SK-N-SH treated with all-trans-retinoic acid at 6 μM for 48 hours (cell line): ENCODE results near the gene NMNAT1.

Experiments
- ATAC-seq: fragments of 200-7000 bp; cut with Tn5 transposase; 3 replicates; pipeline ENCODE4 v1.9.1; 2020; ENCODE audit warnings: mild to moderate bottlenecking, moderate library complexity
- ARNTL ChIP-seq: fragments of 450-650 bp; formaldehyde crosslinking; IDR thresholded peaks from 2 replicates; pipeline ENCODE4 v1.5.0; 2020; ENCODE audit warnings: low read depth, mild to moderate bottlenecking, moderate library complexity, borderline replicate concordance
- BACH2 ChIP-seq: fragments of 250-450 bp; sonication (Bioruptor Pico); IDR thresholded peaks from 2 replicates; pipeline ENCODE4 v1.9.0; 2021; ENCODE audit warnings: mild to moderate bottlenecking, borderline replicate concordance
- CSDC2 ChIP-seq: fragments of 250-450 bp; sonication (Bioruptor Pico); IDR thresholded peaks from 2 replicates; pipeline ENCODE4 v1.5.0; 2020; ENCODE audit warnings: mild to moderate bottlenecking, moderate library complexity
- GLIS3 ChIP-seq: fragments of 250-450 bp; sonication (Bioruptor Pico); IDR thresholded peaks from 2 replicates; pipeline ENCODE4 v1.5.0; 2020; ENCODE audit warnings: mild to moderate bottlenecking, moderate library complexity
- ISL1 ChIP-seq: fragments of 250-450 bp; sonication (Bioruptor Pico); IDR thresholded peaks from 2 replicates; pipeline ENCODE4 v2.1.2; 2022; ENCODE audit warnings: mild to moderate bottlenecking, moderate library complexity
- OSR1 ChIP-seq: fragments of 250-450 bp; sonication (Bioruptor Pico); IDR thresholded peaks from 2 replicates; pipeline ENCODE4 v1.8.0; 2022; ENCODE audit warnings: moderate library complexity, mild to moderate bottlenecking, inconsistent platforms
- PPARA ChIP-seq: fragments of 250-450 bp; sonication (Bioruptor Pico); IDR thresholded peaks from 2 replicates; pipeline ENCODE4 v1.5.0; 2020; ENCODE audit warnings: mild to moderate bottlenecking, borderline replicate concordance
- RARB ChIP-seq: fragments of 250-450 bp; sonication (Bioruptor Pico); IDR thresholded peaks from 2 replicates; pipeline ENCODE4 v1.8.0; 2021; ENCODE audit warnings: mild to moderate bottlenecking, moderate library complexity
- SNAI2 ChIP-seq: fragments of 250-450 bp; sonication (Bioruptor Pico); IDR thresholded peaks from 2 replicates; pipeline ENCODE4 v1.5.0; 2020; ENCODE audit warnings: mild to moderate bottlenecking, moderate library complexity
- TCF4 ChIP-seq: fragments of 250-450 bp; sonication (Bioruptor Pico); IDR thresholded peaks from 2 replicates; pipeline ENCODE4 v1.8.0; 2021; ENCODE audit warnings: mild to moderate bottlenecking, moderate library complexity, borderline replicate concordance
- TOX ChIP-seq: fragments of 250-450 bp; sonication (Bioruptor Pico); IDR thresholded peaks from 2 replicates; pipeline ENCODE4 v1.8.0; 2021; ENCODE audit warnings: mild to moderate bottlenecking, moderate library complexity, borderline replicate concordance
- ZC3H10 ChIP-seq: fragments of 250-450 bp; sonication (Bioruptor Pico); IDR thresholded peaks from 2 replicates; pipeline ENCODE4 v1.5.1; 2021; ENCODE audit warnings: mild to moderate bottlenecking, moderate library complexity
- ZFP3 ChIP-seq: fragments of 250-450 bp; sonication (Bioruptor Pico); IDR thresholded peaks from 2 replicates; pipeline ENCODE4 v1.5.0; 2020; ENCODE audit warnings: mild to moderate bottlenecking, moderate library complexity
- ZFP30 ChIP-seq: fragments of 450-650 bp; formaldehyde crosslinking; IDR thresholded peaks from 2 replicates; pipeline ENCODE4 v1.5.0; 2022; ENCODE audit warnings: mild to moderate bottlenecking, moderate library complexity
- ZNF70 ChIP-seq: fragments of 450-650 bp; formaldehyde crosslinking; IDR thresholded peaks from 2 replicates; pipeline ENCODE4 v1.5.0; 2020; ENCODE audit warnings: mild to moderate bottlenecking, moderate library complexity
- ZNF8 ChIP-seq: fragments of 450-650 bp; formaldehyde crosslinking; IDR thresholded peaks from 2 replicates; pipeline ENCODE4 v1.5.0; 2020; ENCODE audit warnings: mild to moderate bottlenecking, moderate library complexity
- TF ChIP-seq, protein P1 (sequence below): fragments of 250-450 bp; sonication (Bioruptor Pico); IDR thresholded peaks from 2 replicates; pipeline ENCODE4 v1.5.0; 2020; ENCODE audit warnings: mild to moderate bottlenecking, moderate library complexity
- TF ChIP-seq, protein P2 (sequence below): fragments of 250-450 bp; sonication (Bioruptor Pico); IDR thresholded peaks from 2 replicates; pipeline ENCODE4 v1.5.1; 2020; ENCODE audit warnings: low read depth, mild to moderate bottlenecking, moderate library complexity
- TF ChIP-seq, protein P3 (sequence below): fragments of 250-450 bp; sonication (Bioruptor Pico); IDR thresholded peaks from 2 replicates; pipeline ENCODE4 v1.8.0; 2021; ENCODE audit warnings: low read depth, mild to moderate bottlenecking, moderate library complexity, borderline replicate concordance
- TF ChIP-seq, protein P4 (sequence below): fragments of 250-450 bp; sonication (Bioruptor Pico); IDR thresholded peaks from 2 replicates; pipeline ENCODE4 v1.8.0; 2020; ENCODE audit warnings: mild to moderate bottlenecking, moderate library complexity, borderline replicate concordance
- TF ChIP-seq, protein P5 (sequence below): fragments of 250-450 bp; sonication (Bioruptor Pico); IDR thresholded peaks from 2 replicates; pipeline ENCODE4 v1.5.1; 2021; ENCODE audit warnings: mild to moderate bottlenecking, moderate library complexity

NMNAT1 gene

DNA sequence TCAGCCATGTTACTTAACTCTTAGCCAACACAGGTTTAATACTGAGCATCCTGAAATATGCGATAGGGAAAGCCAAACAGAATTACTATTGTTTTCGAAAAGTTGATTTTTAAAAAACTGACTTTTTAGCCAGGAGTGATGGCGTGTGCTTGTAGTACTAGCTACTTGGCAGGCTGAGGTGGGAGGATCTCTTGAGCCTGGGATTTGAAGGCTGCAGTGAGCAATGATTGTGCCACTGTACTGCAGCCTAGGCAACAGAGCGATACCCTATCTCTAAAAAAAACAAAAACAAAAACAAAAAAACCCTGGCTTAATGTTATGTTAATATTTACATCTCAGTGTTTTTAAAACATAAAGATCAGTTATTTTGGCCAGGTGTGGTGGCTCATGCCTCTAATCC, 16.7 kb downstream of the NMNAT1 start:
- TF ChIP-seq ZFP3 (CRISPR knock-in tag) (no peak), RARB (CRISPR knock-in tag) (no peak), ZFP30 (no peak), PPARA (CRISPR knock-in tag) (no peak), GLIS3 (no peak), ZNF8 (CRISPR knock-in tag) (no peak), TOX (no peak), TCF4 (CRISPR knock-in tag) (no peak), CSDC2 (CRISPR knock-in tag) (no peak), BACH2 (CRISPR knock-in tag) (no peak), ARNTL (no peak), ISL1 (CRISPR knock-in tag) (no peak), OSR1 (CRISPR knock-in tag) (no peak), SNAI2 (CRISPR knock-in tag) (no peak)
- TF ChIP-seq, protein P1, sequence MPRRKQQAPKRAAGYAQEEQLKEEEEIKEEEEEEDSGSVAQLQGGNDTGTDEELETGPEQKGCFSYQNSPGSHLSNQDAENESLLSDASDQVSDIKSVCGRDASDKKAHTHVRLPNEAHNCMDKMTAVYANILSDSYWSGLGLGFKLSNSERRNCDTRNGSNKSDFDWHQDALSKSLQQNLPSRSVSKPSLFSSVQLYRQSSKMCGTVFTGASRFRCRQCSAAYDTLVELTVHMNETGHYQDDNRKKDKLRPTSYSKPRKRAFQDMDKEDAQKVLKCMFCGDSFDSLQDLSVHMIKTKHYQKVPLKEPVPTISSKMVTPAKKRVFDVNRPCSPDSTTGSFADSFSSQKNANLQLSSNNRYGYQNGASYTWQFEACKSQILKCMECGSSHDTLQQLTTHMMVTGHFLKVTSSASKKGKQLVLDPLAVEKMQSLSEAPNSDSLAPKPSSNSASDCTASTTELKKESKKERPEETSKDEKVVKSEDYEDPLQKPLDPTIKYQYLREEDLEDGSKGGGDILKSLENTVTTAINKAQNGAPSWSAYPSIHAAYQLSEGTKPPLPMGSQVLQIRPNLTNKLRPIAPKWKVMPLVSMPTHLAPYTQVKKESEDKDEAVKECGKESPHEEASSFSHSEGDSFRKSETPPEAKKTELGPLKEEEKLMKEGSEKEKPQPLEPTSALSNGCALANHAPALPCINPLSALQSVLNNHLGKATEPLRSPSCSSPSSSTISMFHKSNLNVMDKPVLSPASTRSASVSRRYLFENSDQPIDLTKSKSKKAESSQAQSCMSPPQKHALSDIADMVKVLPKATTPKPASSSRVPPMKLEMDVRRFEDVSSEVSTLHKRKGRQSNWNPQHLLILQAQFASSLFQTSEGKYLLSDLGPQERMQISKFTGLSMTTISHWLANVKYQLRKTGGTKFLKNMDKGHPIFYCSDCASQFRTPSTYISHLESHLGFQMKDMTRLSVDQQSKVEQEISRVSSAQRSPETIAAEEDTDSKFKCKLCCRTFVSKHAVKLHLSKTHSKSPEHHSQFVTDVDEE (CRISPR knock-in tag), result no peak
- TF ChIP-seq, protein P2, sequence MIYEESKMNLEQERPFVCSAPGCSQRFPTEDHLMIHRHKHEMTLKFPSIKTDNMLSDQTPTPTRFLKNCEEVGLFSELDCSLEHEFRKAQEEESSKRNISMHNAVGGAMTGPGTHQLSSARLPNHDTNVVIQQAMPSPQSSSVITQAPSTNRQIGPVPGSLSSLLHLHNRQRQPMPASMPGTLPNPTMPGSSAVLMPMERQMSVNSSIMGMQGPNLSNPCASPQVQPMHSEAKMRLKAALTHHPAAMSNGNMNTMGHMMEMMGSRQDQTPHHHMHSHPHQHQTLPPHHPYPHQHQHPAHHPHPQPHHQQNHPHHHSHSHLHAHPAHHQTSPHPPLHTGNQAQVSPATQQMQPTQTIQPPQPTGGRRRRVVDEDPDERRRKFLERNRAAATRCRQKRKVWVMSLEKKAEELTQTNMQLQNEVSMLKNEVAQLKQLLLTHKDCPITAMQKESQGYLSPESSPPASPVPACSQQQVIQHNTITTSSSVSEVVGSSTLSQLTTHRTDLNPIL, result no peak
- no peak for ATAC-seq

DNA sequence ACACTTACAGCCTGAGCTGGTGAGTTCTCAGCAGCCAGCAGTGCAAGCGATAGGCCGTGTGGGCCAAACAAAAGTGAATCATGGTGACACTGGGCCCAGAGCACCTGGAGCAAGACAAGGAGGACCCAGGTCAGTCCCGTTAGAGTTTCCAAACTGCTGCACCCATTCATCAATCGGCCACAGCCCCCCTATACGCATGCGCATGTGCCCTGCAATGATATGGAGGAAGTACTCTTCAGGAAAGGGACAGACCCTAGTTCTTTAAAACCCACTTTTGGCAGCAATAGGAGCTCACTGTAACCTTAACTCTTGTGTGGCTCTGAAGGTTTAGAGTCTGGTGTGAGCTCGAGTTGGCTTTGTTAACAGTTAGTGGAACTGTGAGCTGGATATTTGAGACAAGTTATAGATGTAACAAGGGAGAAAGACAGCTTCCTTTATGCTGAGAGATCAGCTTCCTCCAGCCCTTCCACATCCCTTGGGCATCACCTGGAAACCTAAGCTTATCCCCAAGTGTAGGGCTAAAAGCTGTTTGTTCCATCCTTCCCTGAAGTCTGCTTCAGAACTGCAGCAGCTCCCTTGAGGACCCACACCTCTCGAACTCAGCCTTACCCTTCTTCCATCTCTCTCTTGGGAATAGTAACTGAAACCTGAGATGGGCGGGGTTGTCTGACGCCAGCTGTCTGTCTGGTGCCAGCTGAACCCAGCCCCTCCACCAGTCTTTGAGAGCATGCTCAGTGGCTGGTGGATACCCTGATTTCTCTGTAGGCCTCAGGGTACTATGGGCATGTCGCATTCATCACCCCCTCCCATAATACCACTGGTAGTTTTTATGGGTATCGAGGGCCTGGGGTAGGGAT, 17.7 kb downstream of the NMNAT1 start:
- TF ChIP-seq GLIS3 (no peak), ZNF70 (no peak), CSDC2 (CRISPR knock-in tag) (no peak), BACH2 (CRISPR knock-in tag) (no peak), ZFP3 (CRISPR knock-in tag) (no peak), RARB (CRISPR knock-in tag) (no peak), TCF4 (CRISPR knock-in tag) (no peak), PPARA (CRISPR knock-in tag) (no peak), TOX (no peak), OSR1 (CRISPR knock-in tag) (no peak), SNAI2 (CRISPR knock-in tag) (no peak), ZC3H10 (CRISPR knock-in tag) (no peak), ZFP30 (no peak)
- TF ChIP-seq, protein P3, sequence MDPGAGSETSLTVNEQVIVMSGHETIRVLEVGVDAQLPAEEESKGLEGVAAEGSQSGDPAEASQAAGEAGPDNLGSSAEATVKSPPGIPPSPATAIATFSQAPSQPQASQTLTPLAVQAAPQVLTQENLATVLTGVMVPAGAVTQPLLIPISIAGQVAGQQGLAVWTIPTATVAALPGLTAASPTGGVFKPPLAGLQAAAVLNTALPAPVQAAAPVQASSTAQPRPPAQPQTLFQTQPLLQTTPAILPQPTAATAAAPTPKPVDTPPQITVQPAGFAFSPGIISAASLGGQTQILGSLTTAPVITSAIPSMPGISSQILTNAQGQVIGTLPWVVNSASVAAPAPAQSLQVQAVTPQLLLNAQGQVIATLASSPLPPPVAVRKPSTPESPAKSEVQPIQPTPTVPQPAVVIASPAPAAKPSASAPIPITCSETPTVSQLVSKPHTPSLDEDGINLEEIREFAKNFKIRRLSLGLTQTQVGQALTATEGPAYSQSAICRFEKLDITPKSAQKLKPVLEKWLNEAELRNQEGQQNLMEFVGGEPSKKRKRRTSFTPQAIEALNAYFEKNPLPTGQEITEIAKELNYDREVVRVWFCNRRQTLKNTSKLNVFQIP (CRISPR knock-in tag), result no peak
- TF ChIP-seq, protein P2, result no peak
- TF ChIP-seq, protein P1 (CRISPR knock-in tag), result no peak
- TF ChIP-seq, protein P4, sequence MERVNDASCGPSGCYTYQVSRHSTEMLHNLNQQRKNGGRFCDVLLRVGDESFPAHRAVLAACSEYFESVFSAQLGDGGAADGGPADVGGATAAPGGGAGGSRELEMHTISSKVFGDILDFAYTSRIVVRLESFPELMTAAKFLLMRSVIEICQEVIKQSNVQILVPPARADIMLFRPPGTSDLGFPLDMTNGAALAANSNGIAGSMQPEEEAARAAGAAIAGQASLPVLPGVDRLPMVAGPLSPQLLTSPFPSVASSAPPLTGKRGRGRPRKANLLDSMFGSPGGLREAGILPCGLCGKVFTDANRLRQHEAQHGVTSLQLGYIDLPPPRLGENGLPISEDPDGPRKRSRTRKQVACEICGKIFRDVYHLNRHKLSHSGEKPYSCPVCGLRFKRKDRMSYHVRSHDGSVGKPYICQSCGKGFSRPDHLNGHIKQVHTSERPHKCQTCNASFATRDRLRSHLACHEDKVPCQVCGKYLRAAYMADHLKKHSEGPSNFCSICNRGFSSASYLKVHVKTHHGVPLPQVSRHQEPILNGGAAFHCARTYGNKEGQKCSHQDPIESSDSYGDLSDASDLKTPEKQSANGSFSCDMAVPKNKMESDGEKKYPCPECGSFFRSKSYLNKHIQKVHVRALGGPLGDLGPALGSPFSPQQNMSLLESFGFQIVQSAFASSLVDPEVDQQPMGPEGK (CRISPR knock-in tag), result no peak
- TF ChIP-seq, protein P5, sequence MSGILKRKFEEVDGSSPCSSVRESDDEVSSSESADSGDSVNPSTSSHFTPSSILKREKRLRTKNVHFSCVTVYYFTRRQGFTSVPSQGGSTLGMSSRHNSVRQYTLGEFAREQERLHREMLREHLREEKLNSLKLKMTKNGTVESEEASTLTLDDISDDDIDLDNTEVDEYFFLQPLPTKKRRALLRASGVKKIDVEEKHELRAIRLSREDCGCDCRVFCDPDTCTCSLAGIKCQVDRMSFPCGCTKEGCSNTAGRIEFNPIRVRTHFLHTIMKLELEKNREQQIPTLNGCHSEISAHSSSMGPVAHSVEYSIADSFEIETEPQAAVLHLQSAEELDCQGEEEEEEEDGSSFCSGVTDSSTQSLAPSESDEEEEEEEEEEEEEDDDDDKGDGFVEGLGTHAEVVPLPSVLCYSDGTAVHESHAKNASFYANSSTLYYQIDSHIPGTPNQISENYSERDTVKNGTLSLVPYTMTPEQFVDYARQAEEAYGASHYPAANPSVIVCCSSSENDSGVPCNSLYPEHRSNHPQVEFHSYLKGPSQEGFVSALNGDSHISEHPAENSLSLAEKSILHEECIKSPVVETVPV, result no peak
- ATAC-seq, result peak; percentile 38; the same call in 1 of the 3 replicates
